Skeletal muscle tissue (tissue), 4 donors: ENCODE results near the gene LHX2. TPM values are rescaled to one million over a fixed set of nuclear protein-coding genes. Genes with fewer than 3 reads are reported as not detected.

Source experiments
- H3K27ac ChIP-seq: one replicate; pipeline ENCODE4 v1.7.0; 2013; ENCODE audit warnings: mild to moderate bottlenecking, low read depth, low read length, inconsistent platforms
- H3K27me3 ChIP-seq, 3 donors: one replicate each; pipeline ENCODE4 v1.7.0; 2013; ENCODE audit warnings: low read length in 3 of 3; ENCODE audit not compliant: control insufficient read depth in 3 of 3, insufficient read depth in 3 of 3
- H3K36me3 ChIP-seq, 3 donors: one replicate each; pipeline ENCODE4 v1.7.0; 2013; ENCODE audit warnings: low read length in 3 of 3; ENCODE audit not compliant: control insufficient read depth in 3 of 3, insufficient read depth in 3 of 3
- H3K4me1 ChIP-seq, 3 donors: one replicate each; pipeline ENCODE4 v1.7.0; 2013; ENCODE audit warnings: low read length in 3 of 3, mild to moderate bottlenecking in 3 of 3; ENCODE audit not compliant: control insufficient read depth in 3 of 3, insufficient read depth in 3 of 3
- H3K4me3 ChIP-seq, 3 donors: one replicate each; pipeline ENCODE4 v1.7.0; 2013; ENCODE audit warnings: low read length in 3 of 3
- H3K9ac ChIP-seq, 3 donors: one replicate each; pipeline ENCODE4 v1.7.0; 2013; ENCODE audit warnings: low read length in 3 of 3, mild to moderate bottlenecking in 3 of 3, moderate library complexity in 2 of 3, low read depth in 1 of 3
- H3K9me3 ChIP-seq, 3 donors: one replicate each; pipeline ENCODE4 v1.7.0; 2013; ENCODE audit warnings: low read length in 3 of 3; ENCODE audit not compliant: control insufficient read depth in 3 of 3
- total RNA-seq: library from RNA; depleted of rRNA; stranded (reverse); fragments of >200 nt; gene quantifications from one replicate; pipeline ENCODE4 v1.2.3, GENCODE V29; 2014
- donor health status: Osteomylitis.

Gene LHX2
- total RNA-seq, 1 donor from 2014 or later: under 0.01 TPM

- H3K9me3 ChIP-seq: no peaks in the 10 kb centered on the region
- peaks cover 6 to 20% (median 17%) of the 10 kb centered on the region in 3 donors for H3K4me1 ChIP-seq
- H3K4me3 ChIP-seq: no peak overlapping the region
- H3K9ac ChIP-seq: peak overlapping the region in 1 of 3 donors; percentile 3
- H3K27ac ChIP-seq: peak overlapping the region; percentile 85
- peaks cover 0 to 2% (median 0%) of the 10 kb centered on the region in 3 donors for H3K27me3 ChIP-seq
- H3K36me3 ChIP-seq: no peaks in the 10 kb centered on the region
Measured at GRCh38 chr9:124078641-124079040, 67.1 kb downstream of the LHX2 start.

GRCh38 chr9:124079176-124079925, 67.8 kb downstream of the LHX2 start:
- peak overlapping the region in 1 of 3 donors; percentile 49 for H3K4me3 ChIP-seq
- H3K27ac ChIP-seq: peak overlapping the region; percentile 85
- peak overlapping the region in 2 of 3 donors; percentile 3 to 46 for H3K9ac ChIP-seq

GRCh38 chr9:124082622-124083021, 71.1 kb downstream of the LHX2 start:
- Histone ChIP-seq H3K9me3 (no peaks in the 10 kb centered on the region), H3K27ac (no peak overlapping the region), H3K36me3 (no peaks in the 10 kb centered on the region), H3K4me3 (no peak overlapping the region), H3K27me3 (peaks cover 0 to 4% (median 0%) of the 10 kb centered on the region in 3 donors), H3K4me1 (peaks cover 6 to 20% (median 17%) of the 10 kb centered on the region in 3 donors), H3K9ac (no peak overlapping the region)

More at GRCh38 chr9:124079176-124079925, 67.8 kb downstream of the LHX2 start:
- Histone ChIP-seq H3K9me3 (no peaks in the 10 kb centered on the region), H3K27me3 (no peaks in the 10 kb centered on the region), H3K36me3 (no peaks in the 10 kb centered on the region), H3K4me1 (peaks cover 6 to 20% (median 17%) of the 10 kb centered on the region in 3 donors)

Other genes with a start within 250 kb of the LHX2 start
- 23.5 TPM for gene DENND1A, start 81.6 kb upstream of the LHX2 start, total RNA-seq
- gene NEK6, start 246.2 kb downstream of the LHX2 start, total RNA-seq: 15.7 TPM